Kidney (tissue), 14 donors: ENCODE data around the gene TSPO2. TPM values are rescaled to one million over a fixed set of nuclear protein-coding genes. Genes with fewer than 3 reads are reported as not detected.

Experiments used
- DNase-seq, 5 donors: peaks; one replicate each; pipeline ENCODE4 v3.0.0-alpha.2; 2013 to 2020
- FAIRE-seq: peaks from 2 replicates; lab custom pipeline; 2012; peaks lifted over from hg19 to GRCh38; lab: Jason Lieb, UNC
- H3K27ac ChIP-seq, 2 donors: one replicate each; pipeline ENCODE4 v1.7.0; 2013; ENCODE audit warnings: low read depth in 2 of 2, low read length in 2 of 2, inconsistent platforms in 1 of 2
- H3K27me3 ChIP-seq: one replicate; pipeline ENCODE4 v1.7.1; 2013; ENCODE audit warnings: low read length, inconsistent platforms; ENCODE audit not compliant: control insufficient read depth, insufficient read depth
- H3K36me3 ChIP-seq, 3 donors: one replicate each; pipeline versions ENCODE4 v1.7.0 to v1.7.1; 2013; ENCODE audit warnings: low read length in 3 of 3, control low read depth in 1 of 3, inconsistent platforms in 1 of 3; ENCODE audit not compliant: insufficient read depth in 3 of 3, control insufficient read depth in 2 of 3
- H3K4me1 ChIP-seq, 3 donors: one replicate each; pipeline versions ENCODE4 v1.7.0 to v1.7.1; 2013; ENCODE audit warnings: low read length in 3 of 3, inconsistent platforms in 1 of 3, low read depth in 1 of 3; ENCODE audit not compliant: control insufficient read depth in 2 of 3, insufficient read depth in 2 of 3
- H3K4me3 ChIP-seq, 3 donors: one replicate each; pipeline versions ENCODE4 v1.7.0 to v1.8.1; 2013; ENCODE audit warnings: low read length in 3 of 3, control low read depth in 1 of 3, inconsistent platforms in 1 of 3
- H3K9ac ChIP-seq, 3 donors: one replicate each; pipeline versions ENCODE4 v1.7.0 to v1.7.1; 2013; ENCODE audit warnings: low read length in 3 of 3, control low read depth in 1 of 3, inconsistent platforms in 1 of 3
- H3K9me3 ChIP-seq, 3 donors: one replicate each; pipeline versions ENCODE4 v1.7.0 to v1.7.1; 2013; ENCODE audit warnings: low read length in 3 of 3, control low read depth in 1 of 3, inconsistent platforms in 1 of 3; ENCODE audit not compliant: control insufficient read depth in 2 of 3, insufficient read depth in 1 of 3
- intact Hi-C: fragments of 100-400 bp; cut with DNase I; formaldehyde crosslinking; loops from one replicate; pipeline ENCODE4 v1.11.1; 2022
- polyA plus RNA-seq: library from polyadenylated mRNA; stranded (reverse); fragments of 350-450 nt; fragmentation: Illumina TruSeq; extraction: RNeasy Lipid Tissue Mini Kit (QIAGEN cat#74804); gene quantifications from one replicate; pipeline ENCODE4 v1.2.3, GENCODE V29; 2014; ENCODE audit warnings: low read depth, low replicate concordance; ENCODE audit not compliant: insufficient read depth
- total RNA-seq: library from RNA; stranded (reverse); fragmentation: NEBNext Ultra II Directional; extraction: Animal tissue kit (Norgen Biotek cat#: 25700); gene quantifications from one replicate; pipeline ENCODE4 v1.2.1, GENCODE V29; 2021
- TF ChIP-seq, protein P1 (sequence below): IDR thresholded peaks from 3 replicates; pipeline ENCODE4 v1.5.1; 2012; ENCODE audit warnings: mild to moderate bottlenecking, moderate library complexity, borderline replicate concordance; ENCODE audit not compliant: insufficient read depth; ENCODE audit errors: extremely low read depth
- donor health status: control.
- donor health status: control.
- donor health status: control.
- donor health status: control.
- donor health status: control.
- donor health status: DM: yes; HTN: yes; CAD: no.
- donor health status: Normal renal cell carcinoma (clear cell type).

Gene TSPO2
- total and polyA plus RNA-seq, 2 donors from 2014 or later, result 0.44 to 0.88 TPM

- no peak overlapping the region for H3K4me3 ChIP-seq
- intact Hi-C loops, result no loop called here
Measured at GRCh38 chr6:41079080-41079479, 36.8 kb downstream of the TSPO2 start.

GRCh38 chr6:41080621-41081020, 38.4 kb downstream of the TSPO2 start:
- DNase-seq, result no peak
- intact Hi-C loops, result no loop called here
- no peak overlapping the region for H3K9ac ChIP-seq
- H3K36me3 ChIP-seq, result peaks cover 7 to 34% (median 11%) of the 10 kb centered on the region in 3 donors
- H3K9me3 ChIP-seq, result no peaks in the 10 kb centered on the region
- peaks cover 0 to 2% (median 0%) of the 10 kb centered on the region in 3 donors for H3K4me1 ChIP-seq
- H3K27ac ChIP-seq, result no peak overlapping the region
- TF ChIP-seq, protein P1, sequence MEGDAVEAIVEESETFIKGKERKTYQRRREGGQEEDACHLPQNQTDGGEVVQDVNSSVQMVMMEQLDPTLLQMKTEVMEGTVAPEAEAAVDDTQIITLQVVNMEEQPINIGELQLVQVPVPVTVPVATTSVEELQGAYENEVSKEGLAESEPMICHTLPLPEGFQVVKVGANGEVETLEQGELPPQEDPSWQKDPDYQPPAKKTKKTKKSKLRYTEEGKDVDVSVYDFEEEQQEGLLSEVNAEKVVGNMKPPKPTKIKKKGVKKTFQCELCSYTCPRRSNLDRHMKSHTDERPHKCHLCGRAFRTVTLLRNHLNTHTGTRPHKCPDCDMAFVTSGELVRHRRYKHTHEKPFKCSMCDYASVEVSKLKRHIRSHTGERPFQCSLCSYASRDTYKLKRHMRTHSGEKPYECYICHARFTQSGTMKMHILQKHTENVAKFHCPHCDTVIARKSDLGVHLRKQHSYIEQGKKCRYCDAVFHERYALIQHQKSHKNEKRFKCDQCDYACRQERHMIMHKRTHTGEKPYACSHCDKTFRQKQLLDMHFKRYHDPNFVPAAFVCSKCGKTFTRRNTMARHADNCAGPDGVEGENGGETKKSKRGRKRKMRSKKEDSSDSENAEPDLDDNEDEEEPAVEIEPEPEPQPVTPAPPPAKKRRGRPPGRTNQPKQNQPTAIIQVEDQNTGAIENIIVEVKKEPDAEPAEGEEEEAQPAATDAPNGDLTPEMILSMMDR, result no peak
- no peak for FAIRE-seq
- no peaks in the 10 kb centered on the region for H3K27me3 ChIP-seq
- H3K4me3 ChIP-seq, result no peak overlapping the region

More at GRCh38 chr6:41079080-41079479, 36.8 kb downstream of the TSPO2 start:
- TF ChIP-seq, protein P1, result no peak
- DNase-seq (no peak), FAIRE-seq (no peak)
- Histone ChIP-seq H3K9ac (no peak overlapping the region), H3K4me1 (peaks cover 0 to 7% (median 6%) of the 10 kb centered on the region in 3 donors), H3K9me3 (no peaks in the 10 kb centered on the region), H3K27ac (no peak overlapping the region), H3K27me3 (no peaks in the 10 kb centered on the region), H3K36me3 (peaks cover 7 to 27% (median 10%) of the 10 kb centered on the region in 3 donors)

DNA sequence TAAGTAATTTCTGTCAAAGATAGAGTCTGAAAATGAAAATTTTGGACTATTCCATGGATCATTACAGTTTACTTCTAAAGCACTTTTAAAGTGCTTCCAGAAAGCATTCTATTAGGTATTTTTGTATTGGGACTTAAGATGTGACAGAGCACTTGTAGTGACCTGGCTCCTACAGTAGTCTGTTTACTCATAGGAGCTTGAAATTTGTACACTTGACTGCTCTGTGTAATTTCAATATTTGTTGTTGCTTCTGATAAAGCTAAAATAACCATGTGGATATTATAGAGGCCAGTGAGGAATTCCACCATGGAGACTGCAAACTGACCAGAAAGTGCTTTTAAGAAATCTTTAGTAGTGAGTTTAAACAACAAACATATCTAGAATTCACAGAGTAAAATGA, 40.8 kb downstream of the TSPO2 start:
- TF ChIP-seq, protein P1, result no peak
- FAIRE-seq, result no peak
- peaks cover 7 to 34% (median 11%) of the 10 kb centered on the region in 3 donors for H3K36me3 ChIP-seq
- H3K27ac ChIP-seq, result no peak overlapping the region
- no peaks in the 10 kb centered on the region for H3K4me1 ChIP-seq
- no peaks in the 10 kb centered on the region for H3K27me3 ChIP-seq
- intact Hi-C loops, result no loop called here
- no peak overlapping the region for H3K4me3 ChIP-seq
- H3K9ac ChIP-seq, result no peak overlapping the region
- DNase-seq, result no peak
- no peaks in the 10 kb centered on the region for H3K9me3 ChIP-seq

DNA sequence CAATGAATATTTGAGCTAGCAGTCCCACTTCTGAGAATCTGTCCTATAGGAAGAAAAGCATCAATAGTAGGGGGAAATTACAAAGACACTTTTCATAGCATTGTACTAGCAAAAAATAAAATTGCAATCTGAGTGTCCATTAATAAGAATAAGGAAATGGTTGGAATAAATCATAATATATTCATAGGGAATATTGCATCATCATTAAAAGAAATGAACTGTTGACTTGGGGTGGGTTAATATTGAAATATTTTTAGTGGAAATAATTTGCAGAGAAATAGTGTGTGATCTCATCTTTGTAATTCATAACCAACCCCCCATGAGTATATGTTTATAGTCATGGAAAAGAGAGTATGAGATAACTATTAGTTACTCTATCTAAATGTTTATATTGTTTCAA, 42.9 kb downstream of the TSPO2 start:
- H3K4me1 ChIP-seq, result no peaks in the 10 kb centered on the region
- no peaks in the 10 kb centered on the region for H3K27me3 ChIP-seq
- no peak overlapping the region for H3K4me3 ChIP-seq
- DNase-seq (no peak), FAIRE-seq (no peak)
- intact Hi-C loops, result no loop called here
- no peak overlapping the region for H3K9ac ChIP-seq
- no peak overlapping the region for H3K27ac ChIP-seq
- peaks cover 8 to 29% (median 12%) of the 10 kb centered on the region in 3 donors for H3K36me3 ChIP-seq
- no peaks in the 10 kb centered on the region for H3K9me3 ChIP-seq
- TF ChIP-seq, protein P1, result no peak
